ENCODE measurements around the gene NAB1. TPM values are rescaled to one million over a fixed set of nuclear protein-coding genes. Genes with fewer than 3 reads are reported as not detected.

Gene NAB1
- total RNA-seq, 2 donors from 2014 or later: 31.7 to 37.1 TPM

DNA sequence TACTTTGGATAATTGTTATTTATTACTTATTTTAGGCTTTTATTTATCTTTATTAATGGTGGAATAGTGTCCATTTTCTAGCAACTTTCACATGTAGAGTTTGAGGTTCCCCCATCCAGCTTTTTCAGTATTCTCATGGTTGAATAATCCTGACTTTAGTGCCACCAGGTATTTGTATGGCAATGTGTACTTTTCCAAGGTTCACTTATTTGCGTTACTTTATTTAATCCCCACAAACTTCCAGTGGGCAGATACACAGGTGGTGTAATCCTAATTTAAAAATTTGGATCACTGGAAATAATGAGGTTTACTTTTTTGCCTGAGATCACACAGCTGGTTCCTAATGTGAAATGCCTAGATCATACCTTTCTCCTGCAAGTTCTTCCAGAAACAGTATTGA, 30.5 kb downstream of the NAB1 start:
- H3K9me3 ChIP-seq: no peaks in the 10 kb centered on the region
- intact Hi-C loops (cut with DNase I): no loop called here

DNA sequence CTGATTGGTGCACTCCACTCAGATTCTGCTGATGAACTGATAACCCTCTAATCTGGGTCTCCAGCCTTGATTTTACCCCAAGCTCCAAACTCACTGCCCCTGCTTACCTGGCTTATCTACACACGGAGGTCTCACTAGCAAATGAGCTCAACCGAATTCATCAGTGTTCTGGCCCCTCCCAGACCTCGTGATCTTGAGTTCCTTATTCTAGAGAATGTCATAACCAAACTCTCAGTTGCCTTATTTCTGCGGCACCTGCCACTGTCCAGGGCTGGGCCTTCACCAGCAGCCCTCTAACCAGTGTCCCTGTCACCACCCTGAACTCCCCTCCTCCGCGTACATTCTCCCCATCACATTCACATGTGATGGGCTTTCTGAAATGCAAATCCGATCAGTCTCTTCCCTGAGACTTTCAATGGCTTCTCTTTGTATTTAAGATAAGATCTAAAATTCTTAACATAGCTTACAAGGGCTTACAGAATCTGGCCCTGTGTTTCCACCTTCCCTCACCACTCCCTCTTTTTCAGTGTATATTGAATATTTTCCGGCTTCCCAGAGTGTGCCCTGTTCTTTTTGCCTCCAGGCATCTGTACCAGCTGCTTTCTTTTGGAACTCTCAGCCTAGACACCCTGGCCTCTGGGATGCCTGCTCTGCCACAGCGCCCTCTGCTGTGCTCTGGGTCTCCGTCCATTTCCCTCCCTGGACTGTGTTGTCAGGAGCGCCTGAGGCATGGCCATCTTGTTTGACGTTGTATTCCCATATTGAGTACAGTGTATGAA, 31.1 kb downstream of the NAB1 start:
- Histone ChIP-seq H3K27me3 (no peaks in the 10 kb centered on the region), H3K4me1 (no peaks in the 10 kb centered on the region), H3K27ac (no peak overlapping the region), H3K4me3 (no peak overlapping the region), H3K9ac (ENCODE audit: low read depth in 2 of 2, low read length in 2 of 2) (no peak overlapping the region), H3K36me3 (no peaks in the 10 kb centered on the region), H3K9me3 (no peaks in the 10 kb centered on the region)
- peak; percentile 68 for DNase-seq
- TF ChIP-seq, protein P1, sequence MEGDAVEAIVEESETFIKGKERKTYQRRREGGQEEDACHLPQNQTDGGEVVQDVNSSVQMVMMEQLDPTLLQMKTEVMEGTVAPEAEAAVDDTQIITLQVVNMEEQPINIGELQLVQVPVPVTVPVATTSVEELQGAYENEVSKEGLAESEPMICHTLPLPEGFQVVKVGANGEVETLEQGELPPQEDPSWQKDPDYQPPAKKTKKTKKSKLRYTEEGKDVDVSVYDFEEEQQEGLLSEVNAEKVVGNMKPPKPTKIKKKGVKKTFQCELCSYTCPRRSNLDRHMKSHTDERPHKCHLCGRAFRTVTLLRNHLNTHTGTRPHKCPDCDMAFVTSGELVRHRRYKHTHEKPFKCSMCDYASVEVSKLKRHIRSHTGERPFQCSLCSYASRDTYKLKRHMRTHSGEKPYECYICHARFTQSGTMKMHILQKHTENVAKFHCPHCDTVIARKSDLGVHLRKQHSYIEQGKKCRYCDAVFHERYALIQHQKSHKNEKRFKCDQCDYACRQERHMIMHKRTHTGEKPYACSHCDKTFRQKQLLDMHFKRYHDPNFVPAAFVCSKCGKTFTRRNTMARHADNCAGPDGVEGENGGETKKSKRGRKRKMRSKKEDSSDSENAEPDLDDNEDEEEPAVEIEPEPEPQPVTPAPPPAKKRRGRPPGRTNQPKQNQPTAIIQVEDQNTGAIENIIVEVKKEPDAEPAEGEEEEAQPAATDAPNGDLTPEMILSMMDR (IDR thresholded peaks at IDR 0.05): peak; percentile 65
- intact Hi-C loops (cut with DNase I): no loop called here

More for the DNA sequence above, 30.5 kb downstream of the NAB1 start:
- Histone ChIP-seq H3K4me1 (no peaks in the 10 kb centered on the region), H3K36me3 (no peaks in the 10 kb centered on the region), H3K9ac (ENCODE audit: low read depth in 2 of 2, low read length in 2 of 2) (no peak overlapping the region), H3K4me3 (no peak overlapping the region), H3K27ac (no peak overlapping the region), H3K27me3 (no peaks in the 10 kb centered on the region)
- TF ChIP-seq, protein P1 (IDR thresholded peaks at IDR 0.05): no peak
- no peak for DNase-seq

DNA sequence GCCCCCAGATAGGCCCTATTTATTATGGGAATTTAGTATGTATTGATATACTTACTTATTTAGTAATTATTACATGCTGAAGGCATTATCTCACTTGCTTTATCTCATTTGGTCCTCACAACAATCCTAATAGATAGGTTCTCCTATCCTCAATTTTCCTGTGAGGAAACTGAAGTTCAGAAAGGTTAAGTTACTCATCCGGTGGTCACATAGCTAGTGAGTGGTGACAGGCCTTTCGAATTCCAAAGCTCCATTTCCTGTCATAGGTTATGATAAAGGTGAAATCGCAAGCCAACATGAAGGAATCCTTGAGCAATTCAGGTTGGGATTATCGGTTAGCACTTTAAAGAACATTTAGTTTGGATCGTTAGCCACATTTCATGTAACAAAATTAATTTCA, 33.3 kb downstream of the NAB1 start:
- intact Hi-C loops (cut with DNase I): no loop called here
- no peak overlapping the region for H3K4me3 ChIP-seq
- H3K9me3 ChIP-seq: no peaks in the 10 kb centered on the region
- no peaks in the 10 kb centered on the region for H3K27me3 ChIP-seq
- H3K9ac ChIP-seq (ENCODE audit: low read depth in 2 of 2, low read length in 2 of 2): no peak overlapping the region
- H3K4me1 ChIP-seq: no peaks in the 10 kb centered on the region
- TF ChIP-seq, protein P1 (IDR thresholded peaks at IDR 0.05): no peak
- no peak overlapping the region for H3K27ac ChIP-seq
- no peak for DNase-seq
- H3K36me3 ChIP-seq: no peaks in the 10 kb centered on the region

DNA sequence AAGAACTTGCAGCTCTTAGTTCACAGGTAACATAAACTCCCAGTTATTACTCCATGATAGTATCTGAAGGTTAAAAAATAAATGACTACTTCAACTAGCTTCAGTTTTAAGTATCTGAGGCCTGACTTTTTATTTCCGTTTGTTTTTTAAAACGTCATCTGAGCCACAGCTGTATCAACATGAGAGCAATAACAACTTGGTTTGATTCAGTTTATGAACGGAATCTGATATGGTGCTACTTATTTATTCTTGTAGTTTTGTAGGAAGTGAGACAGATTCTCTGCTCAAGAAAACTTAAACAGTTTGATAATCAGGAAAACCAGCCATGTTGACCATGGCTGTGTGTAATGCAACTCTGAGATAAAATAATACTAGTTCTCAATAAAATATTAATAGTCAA, 34.9 kb downstream of the NAB1 start:
- Histone ChIP-seq H3K9ac (ENCODE audit: low read depth in 2 of 2, low read length in 2 of 2) (no peak overlapping the region), H3K4me3 (no peak overlapping the region)
- intact Hi-C loops (cut with DNase I): no loop called here

DNA sequence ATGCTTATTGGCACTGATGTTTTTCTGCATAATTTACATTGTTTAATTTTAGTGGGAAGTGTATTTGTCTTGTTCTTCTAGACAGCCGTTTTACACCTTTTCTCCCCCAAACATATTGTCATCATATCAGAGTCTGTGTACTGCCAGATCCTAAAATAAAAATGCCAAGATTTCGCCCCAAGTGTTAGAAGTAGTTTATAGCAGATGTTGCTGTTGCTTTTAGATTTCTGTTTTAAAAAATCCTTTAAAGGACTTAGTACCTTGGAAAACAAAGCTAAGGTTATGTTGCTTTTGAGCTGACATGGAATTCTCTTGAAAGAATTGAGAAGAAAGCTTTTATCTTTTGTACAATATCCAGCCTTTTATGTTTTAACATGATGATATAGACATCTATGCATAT, 36.0 kb downstream of the NAB1 start:
- intact Hi-C loops (cut with DNase I): no loop called here

More for the DNA sequence above, 34.9 kb downstream of the NAB1 start:
- DNase-seq: no peak
- H3K4me1 ChIP-seq: no peaks in the 10 kb centered on the region
- no peaks in the 10 kb centered on the region for H3K9me3 ChIP-seq
- TF ChIP-seq, protein P1 (IDR thresholded peaks at IDR 0.05): no peak
- H3K36me3 ChIP-seq: no peaks in the 10 kb centered on the region
- H3K27ac ChIP-seq: no peak overlapping the region
- H3K27me3 ChIP-seq: no peaks in the 10 kb centered on the region

More for the DNA sequence above, 36.0 kb downstream of the NAB1 start:
- Histone ChIP-seq H3K36me3 (no peaks in the 10 kb centered on the region), H3K9me3 (no peaks in the 10 kb centered on the region), H3K27me3 (no peaks in the 10 kb centered on the region), H3K4me1 (no peaks in the 10 kb centered on the region), H3K9ac (ENCODE audit: low read depth in 2 of 2, low read length in 2 of 2) (no peak overlapping the region), H3K4me3 (no peak overlapping the region), H3K27ac (no peak overlapping the region)
- TF ChIP-seq, protein P1 (IDR thresholded peaks at IDR 0.05): no peak
- DNase-seq: no peak

All from colonic mucosa (tissue), 4 donors.